ENCODE data around the gene BLM.
A peak's percentile ranks its signal among the peaks of the same experiment; 100 is the strongest.
"Not testable (repeated sequence)": the region's sequence is repeated elsewhere in the genome, so short reads cannot be mapped to it uniquely, and the experiment has no call there.

BLM gene

GRCh38 chr15:90825115-90825899, 108.2 kb downstream of the BLM start:
- not testable (repeated sequence) for DNase-seq

- DNase-seq, result not testable (repeated sequence)
Observed at GRCh38 chr15:90826206-90826885, 109.2 kb downstream of the BLM start.

GRCh38 chr15:90826886-90827435, 109.8 kb downstream of the BLM start:
- no peak for DNase-seq

GRCh38 chr15:90828111-90828510, 111.0 kb downstream of the BLM start:
- no peak for DNase-seq

- no peak for DNase-seq
Observed at GRCh38 chr15:90829126-90829525, 112.0 kb downstream of the BLM start.

- DNase-seq, result peak; percentile 95
Observed at GRCh38 chr15:90829942-90830440, 112.8 kb downstream of the BLM start.

- DNase-seq, result no peak
Observed at GRCh38 chr15:90834626-90835025, 117.5 kb downstream of the BLM start.

GRCh38 chr15:90836296-90836871, 119.2 kb downstream of the BLM start:
- DNase-seq, result no peak

GRCh38 chr15:90837094-90837493, 119.9 kb downstream of the BLM start:
- DNase-seq, result peak; percentile 82

- DNase-seq, result peak; percentile 93
Observed at GRCh38 chr15:90838139-90838538, 121.0 kb downstream of the BLM start.

- DNase-seq, result no peak
Observed at GRCh38 chr15:90838544-90838943, 121.4 kb downstream of the BLM start.

- DNase-seq, result no peak
Observed at GRCh38 chr15:90839187-90840071, 122.3 kb downstream of the BLM start.

- no peak for DNase-seq
Observed at GRCh38 chr15:90840157-90840855, 123.2 kb downstream of the BLM start.

GRCh38 chr15:90840954-90841353, 123.8 kb downstream of the BLM start:
- no peak for DNase-seq

- DNase-seq, result no peak
Observed at GRCh38 chr15:90844696-90845095, 127.5 kb downstream of the BLM start.

- DNase-seq, result peak; percentile 89
Observed at GRCh38 chr15:90845201-90845949, 128.2 kb downstream of the BLM start.

- DNase-seq, result not testable (repeated sequence)
Observed at GRCh38 chr15:90849424-90849823, 132.3 kb downstream of the BLM start.

- DNase-seq, result peak; percentile 78
Observed at GRCh38 chr15:90851114-90851513, 134.0 kb downstream of the BLM start.

- peak; percentile 68 for DNase-seq
Observed at GRCh38 chr15:90851940-90852339, 134.8 kb downstream of the BLM start.

- no peak for DNase-seq
Observed at GRCh38 chr15:90855139-90855538, 138.0 kb downstream of the BLM start.

GRCh38 chr15:90857337-90857736, 140.2 kb downstream of the BLM start:
- no peak for DNase-seq

All from activated CD4-positive, alpha-beta T cell treated with anti-CD3 and anti-CD28 coated beads, Interleukin-10, Interleukin-2, amounts not matched to agents 100 ng/mL and 50 ng/mL, durations not matched to agents 16 hours and 8 hours (primary cell).